IPS DF 19.7 (cell line): ENCODE measurements around the gene FCN2.

Source experiments
- DNase-seq: peaks from one replicate; pipeline ENCODE4 v3.0.0-alpha.2; 2013; ENCODE audit warnings: low read depth, low spot score

The FCN2 gene

GRCh38 chr9:134930398-134930797 lies 49.8 kb downstream of the FCN2 start:
- no peak for DNase-seq

GRCh38 chr9:134932171-134932570 lies 51.6 kb downstream of the FCN2 start:
- DNase-seq: no peak

GRCh38 chr9:134932606-134933005 lies 52.0 kb downstream of the FCN2 start:
- DNase-seq: no peak

GRCh38 chr9:134933076-134933659 lies 52.6 kb downstream of the FCN2 start:
- DNase-seq: no peak

GRCh38 chr9:134935056-134935640 lies 54.5 kb downstream of the FCN2 start:
- no peak for DNase-seq

GRCh38 chr9:134935701-134936345 lies 55.2 kb downstream of the FCN2 start:
- no peak for DNase-seq

GRCh38 chr9:134936346-134937163 lies 55.9 kb downstream of the FCN2 start:
- no peak for DNase-seq
